ENCODE results near the gene ABHD8.

ABHD8 gene

DNA sequence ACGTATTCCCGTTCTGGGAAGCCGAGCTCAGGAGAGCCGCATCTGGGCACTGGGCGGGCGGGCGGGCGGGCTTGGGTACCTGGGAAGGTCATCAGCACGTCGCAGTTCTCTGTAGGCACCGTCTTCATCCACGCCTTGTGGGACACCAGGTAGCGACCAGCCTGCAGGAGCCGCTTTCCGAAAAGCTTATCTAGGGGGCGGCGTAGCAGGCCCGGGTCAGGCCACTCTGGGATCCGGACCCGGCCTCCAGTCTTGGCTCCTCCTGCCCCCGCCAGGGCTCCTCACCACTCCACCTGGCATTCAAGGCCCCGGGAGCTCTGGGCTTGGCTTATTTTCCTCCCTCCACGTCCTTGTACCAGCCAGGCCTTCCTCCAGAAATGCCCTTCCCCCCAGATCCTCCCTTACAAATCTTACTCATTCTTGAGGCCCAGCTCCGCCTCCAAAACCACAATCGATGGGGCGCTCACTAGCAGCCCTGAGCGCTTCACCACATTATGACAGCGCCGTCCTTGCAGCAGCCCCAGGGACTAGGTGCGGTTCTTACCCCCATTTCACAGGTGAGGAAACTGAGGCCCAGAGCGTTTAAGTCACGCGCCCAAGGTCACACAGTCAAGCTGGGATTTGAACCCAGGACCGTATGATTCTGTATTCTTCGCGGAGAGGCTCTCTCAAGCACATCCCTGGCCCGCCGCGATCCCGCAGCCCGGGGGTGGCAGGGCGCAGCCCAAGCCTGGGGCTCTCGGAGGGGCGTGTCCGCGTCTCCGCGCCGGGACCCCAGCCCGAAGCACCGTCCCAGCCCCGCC is 30.6 kb upstream of the ABHD8 start:
- DNase-seq (ENCODE audit: low read depth): peak; percentile 63
- TF ChIP-seq, protein P1, sequence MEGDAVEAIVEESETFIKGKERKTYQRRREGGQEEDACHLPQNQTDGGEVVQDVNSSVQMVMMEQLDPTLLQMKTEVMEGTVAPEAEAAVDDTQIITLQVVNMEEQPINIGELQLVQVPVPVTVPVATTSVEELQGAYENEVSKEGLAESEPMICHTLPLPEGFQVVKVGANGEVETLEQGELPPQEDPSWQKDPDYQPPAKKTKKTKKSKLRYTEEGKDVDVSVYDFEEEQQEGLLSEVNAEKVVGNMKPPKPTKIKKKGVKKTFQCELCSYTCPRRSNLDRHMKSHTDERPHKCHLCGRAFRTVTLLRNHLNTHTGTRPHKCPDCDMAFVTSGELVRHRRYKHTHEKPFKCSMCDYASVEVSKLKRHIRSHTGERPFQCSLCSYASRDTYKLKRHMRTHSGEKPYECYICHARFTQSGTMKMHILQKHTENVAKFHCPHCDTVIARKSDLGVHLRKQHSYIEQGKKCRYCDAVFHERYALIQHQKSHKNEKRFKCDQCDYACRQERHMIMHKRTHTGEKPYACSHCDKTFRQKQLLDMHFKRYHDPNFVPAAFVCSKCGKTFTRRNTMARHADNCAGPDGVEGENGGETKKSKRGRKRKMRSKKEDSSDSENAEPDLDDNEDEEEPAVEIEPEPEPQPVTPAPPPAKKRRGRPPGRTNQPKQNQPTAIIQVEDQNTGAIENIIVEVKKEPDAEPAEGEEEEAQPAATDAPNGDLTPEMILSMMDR (IDR thresholded peaks at IDR 0.05; ENCODE audit: low read depth, low read length, missing control alignments): no peak
- in situ Hi-C loops (cut with HindIII; ENCODE audit: low sequenced_read_pairs): no loop called here
- peak overlapping the region; percentile 77 for H3K4me3 ChIP-seq (ENCODE audit: low read depth, low read length)

DNA sequence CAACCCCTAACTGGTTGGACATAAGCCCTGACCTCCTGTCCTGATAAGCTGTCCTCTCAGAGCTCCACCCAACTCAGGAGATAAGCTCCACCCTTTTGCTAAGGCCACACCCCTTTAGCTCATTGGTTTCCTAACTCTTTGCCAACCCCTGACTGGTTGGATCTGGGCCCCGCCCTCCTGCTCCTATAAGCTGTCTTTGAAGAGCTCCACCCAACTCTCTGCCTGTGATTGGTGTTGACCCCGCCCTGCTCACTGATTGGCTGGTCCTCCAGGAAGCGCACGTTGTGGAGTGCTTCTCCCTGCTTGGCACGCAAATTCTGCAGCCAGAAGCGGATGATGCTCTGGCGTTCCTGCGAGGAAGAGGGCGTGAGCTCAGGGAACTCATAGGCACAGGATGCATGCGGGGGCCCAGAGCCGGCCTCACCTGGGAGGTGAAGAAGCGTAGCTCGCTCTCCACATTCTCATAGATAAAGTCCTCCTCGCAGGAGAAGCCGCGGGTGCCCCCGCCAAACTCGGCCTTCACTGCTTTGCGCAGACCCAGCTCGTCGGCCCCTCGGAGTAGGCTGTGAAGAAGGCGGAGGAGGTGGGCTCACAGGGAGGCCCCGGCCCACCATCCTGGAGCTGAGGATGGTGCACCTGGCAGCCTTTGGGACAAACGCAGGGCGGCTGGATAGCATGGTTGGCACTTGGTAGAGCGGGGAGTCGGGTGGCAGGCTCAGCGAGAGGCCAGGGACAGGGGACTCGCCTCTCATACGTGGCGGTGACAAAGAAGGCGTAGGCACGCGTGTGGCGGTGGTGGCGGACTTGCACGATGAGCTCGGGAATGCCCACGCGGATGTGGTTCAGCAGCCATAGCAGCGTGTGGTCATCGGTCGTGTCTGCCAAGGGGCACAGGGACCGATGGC is 29.7 kb upstream of the ABHD8 start:
- TF ChIP-seq, protein P1 (IDR thresholded peaks at IDR 0.05; ENCODE audit: low read depth, low read length, missing control alignments): no peak
- no peak overlapping the region for H3K4me3 ChIP-seq (ENCODE audit: low read depth, low read length)
- no peak for DNase-seq (ENCODE audit: low read depth)
- in situ Hi-C loops (cut with HindIII; ENCODE audit: low sequenced_read_pairs): no loop called here

- no peak overlapping the region for H3K4me3 ChIP-seq (ENCODE audit: low read depth, low read length)
- TF ChIP-seq, protein P1 (IDR thresholded peaks at IDR 0.05; ENCODE audit: low read depth, low read length, missing control alignments): no peak
- in situ Hi-C loops (cut with HindIII; ENCODE audit: low sequenced_read_pairs): no loop called here
Observed at GRCh38 chr19:17332360-17332676, 29.1 kb upstream of the ABHD8 start.

GRCh38 chr19:17331045-17331558 is 27.9 kb upstream of the ABHD8 start:
- DNase-seq (ENCODE audit: low read depth): no peak
- H3K4me3 ChIP-seq (ENCODE audit: low read depth, low read length): no peak overlapping the region
- in situ Hi-C loops (cut with HindIII; ENCODE audit: low sequenced_read_pairs): no loop called here
- TF ChIP-seq, protein P1 (IDR thresholded peaks at IDR 0.05; ENCODE audit: low read depth, low read length, missing control alignments): no peak

More at GRCh38 chr19:17332360-17332676, 29.1 kb upstream of the ABHD8 start:
- no peak for DNase-seq (ENCODE audit: low read depth)

GRCh38 chr19:17330262-17331044 is 27.2 kb upstream of the ABHD8 start:
- no peak for DNase-seq (ENCODE audit: low read depth)
- in situ Hi-C loops (cut with HindIII; ENCODE audit: low sequenced_read_pairs): no loop called here
- TF ChIP-seq, protein P1 (IDR thresholded peaks at IDR 0.05; ENCODE audit: low read depth, low read length, missing control alignments): no peak
- H3K4me3 ChIP-seq (ENCODE audit: low read depth, low read length): no peak overlapping the region
